ENCODE measurements around the gene KLF12.

KLF12 gene

DNA sequence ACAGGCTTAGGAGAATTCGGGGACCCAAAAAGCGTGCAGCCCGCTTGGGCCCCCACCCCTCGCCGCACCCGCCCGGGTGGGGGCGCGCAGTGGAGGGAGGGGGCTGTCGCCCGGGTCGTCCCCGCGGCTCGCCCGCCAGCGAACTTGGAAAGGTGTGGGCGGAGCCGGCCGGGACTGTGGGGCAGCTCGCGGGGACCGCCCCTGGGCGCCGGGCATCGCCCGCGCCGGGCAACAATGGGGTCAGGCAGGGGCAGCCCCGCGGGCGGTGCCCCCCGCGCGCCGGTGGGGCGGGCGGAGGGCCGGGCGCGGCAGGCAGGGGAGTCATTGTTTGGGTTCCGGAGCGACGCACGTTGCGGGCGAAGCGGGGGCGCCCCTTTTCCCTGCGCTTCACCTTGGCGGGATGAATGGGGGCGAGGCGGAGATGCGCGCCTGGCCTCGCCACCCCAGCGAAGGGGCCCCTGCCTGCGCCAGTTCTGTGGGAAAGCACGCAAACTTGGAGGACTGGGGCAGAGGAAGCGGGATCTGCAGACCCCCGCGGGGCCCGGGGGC is 647 bp upstream of the KLF12 start:
- DNase-seq = peak; percentile 75

DNA sequence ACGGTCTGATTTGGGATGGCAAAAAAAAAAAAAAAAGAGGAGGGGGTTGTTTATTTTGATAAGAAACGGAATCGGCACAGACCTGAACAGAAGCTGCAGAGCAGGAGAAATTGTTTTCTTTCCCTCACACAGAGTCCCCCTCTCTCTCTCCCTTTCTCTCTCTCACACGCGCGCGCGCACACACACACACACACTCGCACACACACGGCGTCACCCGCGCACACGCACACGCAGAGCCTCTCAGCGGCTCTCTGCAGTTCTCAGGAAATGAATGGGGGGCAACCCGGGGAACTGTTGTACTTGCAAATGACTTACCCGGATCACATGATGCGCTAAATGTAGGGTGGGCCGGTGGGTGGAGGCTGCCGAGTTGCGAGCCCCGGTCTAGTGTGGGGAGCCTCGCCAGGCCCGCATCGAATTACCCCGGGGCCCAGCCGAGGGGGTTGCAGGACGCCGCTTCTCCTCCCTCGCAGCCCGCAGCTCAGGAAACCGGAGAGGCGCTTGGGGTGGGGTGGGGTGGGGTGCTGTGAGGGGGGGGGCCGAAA is 475 bp downstream of the KLF12 start:
- DNase-seq = peak; percentile 86

DNA sequence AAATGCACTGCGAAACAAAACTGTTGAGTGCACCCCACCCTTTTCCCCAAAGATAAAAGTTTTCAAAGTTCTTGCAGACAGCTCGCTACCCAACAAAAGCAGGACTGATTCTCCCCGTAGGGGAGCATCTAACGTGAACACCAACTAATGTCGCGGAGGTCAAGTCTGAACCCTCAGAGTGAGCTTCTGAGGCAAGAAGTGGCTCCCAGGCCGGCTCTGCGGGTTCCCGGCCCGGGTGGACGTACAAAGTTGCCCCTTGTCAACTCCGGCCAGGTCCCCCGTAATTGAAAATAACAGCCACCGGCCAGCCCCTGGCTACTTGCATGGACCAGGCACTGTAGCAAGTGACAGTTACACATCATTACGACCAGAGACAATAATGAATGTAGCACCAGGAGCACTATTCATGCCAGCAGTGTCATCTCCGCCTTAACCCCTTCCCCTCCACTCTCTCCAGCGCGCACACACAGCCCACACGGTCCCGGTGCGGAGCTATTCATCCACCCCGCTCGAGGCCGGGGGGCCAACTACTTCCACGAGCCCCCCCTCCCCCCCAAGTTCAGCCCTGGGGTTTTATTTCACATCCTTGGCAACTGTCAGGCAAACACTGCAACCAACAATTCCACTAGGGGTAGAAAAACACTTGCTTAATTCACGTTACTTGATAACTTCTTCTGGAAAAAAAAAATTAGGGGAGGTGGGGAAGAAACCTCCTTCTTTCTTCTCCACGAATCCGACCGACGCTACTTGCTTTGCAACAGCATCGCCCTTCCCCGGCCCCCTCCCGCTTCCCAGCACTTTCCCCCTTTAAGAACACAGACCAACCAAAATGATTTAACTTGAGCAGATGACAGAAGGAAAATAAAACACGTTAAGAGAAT is 1.2 kb downstream of the KLF12 start:
- DNase-seq = peak; percentile 62

DNA sequence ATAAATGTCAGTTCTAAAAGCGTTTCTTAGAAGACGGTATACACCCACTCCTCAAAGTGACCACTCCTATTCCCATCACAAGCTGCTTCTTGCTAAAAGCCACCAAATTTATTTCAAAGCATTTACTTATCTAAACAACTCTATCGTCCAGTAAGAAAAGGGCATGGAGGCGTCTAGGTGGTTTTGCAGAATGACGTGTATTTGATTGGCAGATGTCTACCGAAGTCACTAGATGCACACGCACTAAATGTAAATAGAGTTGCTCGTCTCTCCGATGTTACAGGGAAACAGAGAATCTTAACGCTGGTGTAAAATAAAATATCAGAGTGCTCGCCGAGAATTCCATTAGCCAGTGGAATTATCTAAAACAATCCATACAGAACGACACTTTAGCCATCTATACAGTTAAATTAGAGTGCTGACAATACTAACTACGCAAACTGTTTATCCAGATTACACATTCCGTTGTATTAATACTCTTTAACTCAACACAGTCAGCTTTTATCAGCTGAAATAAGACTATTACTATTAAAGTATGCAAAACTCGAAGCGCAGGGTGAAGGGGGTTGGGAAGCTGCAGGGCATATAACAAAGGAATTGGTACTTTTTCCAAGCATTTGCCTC is 1.9 kb downstream of the KLF12 start:
- peak; percentile 41 for DNase-seq

DNA sequence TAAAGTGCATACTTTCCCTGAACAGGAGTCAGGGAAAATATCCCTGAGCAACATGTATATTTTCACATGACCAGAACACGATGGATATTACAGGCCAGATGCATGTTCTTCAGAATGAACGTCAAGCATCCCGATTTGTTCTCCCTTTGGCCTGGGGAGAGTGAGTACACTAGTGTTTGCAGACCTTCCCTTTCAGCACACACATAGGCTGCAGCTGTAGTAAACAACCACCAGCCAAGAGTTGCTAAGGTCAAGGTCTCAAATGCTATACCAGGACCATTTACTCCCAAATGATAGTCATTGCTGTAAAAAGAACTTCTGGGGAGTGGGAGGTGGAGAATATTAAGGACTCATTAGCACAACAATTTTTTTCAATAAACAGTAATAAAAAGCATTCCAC is 3.0 kb downstream of the KLF12 start:
- no peak for DNase-seq

DNA sequence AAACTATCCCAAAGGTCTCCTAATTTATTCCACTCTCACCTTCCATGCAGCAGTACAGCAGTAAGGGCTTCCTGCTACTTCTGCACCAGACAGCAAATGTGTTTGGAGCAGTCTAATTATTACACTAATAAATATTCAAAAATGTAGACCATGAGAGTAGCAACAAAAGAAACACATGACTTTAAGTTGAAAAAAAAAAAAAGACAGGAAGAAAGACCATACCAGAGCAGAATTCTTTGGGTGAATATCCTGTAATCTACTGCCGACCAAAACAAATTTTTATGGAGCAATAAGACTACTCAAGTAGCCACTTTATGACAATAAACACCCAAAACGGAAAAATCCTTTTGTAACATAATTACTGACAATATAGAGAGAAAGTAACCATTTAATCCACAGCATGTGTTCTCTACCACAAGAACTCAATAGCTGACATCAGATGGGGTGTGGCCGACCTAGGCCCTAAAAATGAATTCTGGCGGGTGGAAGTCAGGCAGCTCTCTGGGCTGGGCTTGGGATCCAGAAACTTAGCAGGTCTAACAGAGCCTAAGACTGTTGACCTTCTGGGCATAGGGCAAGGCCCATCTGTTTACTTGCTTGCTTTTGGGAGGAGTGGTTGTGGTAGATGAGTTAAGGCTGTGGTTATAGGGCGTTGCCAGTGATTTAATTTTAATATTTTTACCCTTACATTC is 4.6 kb downstream of the KLF12 start:
- peak; percentile 33 for DNase-seq

DNA sequence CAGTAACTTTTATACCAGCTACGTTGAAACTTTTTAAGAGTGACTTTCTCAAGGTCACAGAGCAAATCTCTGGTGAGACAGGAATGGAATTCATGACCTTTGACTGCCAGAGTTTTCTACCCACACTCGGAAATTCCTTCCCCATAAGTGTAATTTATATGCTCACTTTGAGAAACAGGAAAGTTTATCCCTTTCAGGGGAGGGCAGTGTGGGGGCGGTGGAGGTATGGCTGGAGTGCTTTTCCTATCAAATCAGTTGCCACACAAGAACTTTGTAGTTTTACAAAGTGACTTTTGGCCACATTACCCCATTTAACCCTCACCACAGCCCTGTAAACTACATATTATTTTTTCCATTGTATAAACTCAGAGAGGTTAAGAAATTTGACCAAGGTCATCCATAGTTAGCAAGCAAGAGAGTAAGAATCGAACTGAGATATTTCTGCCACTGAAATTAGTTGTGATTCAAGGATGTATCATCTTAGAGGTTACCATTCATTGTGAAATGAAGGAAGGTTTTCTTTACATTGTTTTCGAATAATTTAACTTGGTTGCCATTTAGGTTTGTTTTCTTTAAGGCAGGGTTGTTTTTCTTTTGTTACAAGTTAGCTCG is 5.9 kb downstream of the KLF12 start:
- peak; percentile 38 for DNase-seq

DNA sequence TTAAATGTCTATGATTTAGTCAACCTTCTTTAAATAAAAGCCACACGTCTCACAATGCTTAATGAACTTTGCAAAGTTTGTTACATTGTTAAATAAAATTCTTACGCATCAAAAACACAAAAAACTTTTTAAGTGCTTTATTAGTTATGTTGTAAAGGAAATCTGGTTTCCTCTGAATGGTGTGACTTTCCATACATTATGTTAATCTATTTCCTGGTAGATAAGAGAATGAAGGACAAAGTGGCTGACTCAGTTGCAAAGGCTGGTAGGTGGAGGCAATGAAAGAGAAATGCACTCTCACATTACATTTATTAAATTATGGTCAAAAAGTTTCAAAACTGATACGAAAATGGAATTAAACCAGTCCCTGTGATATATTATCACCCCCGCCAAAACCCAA is 15.9 kb downstream of the KLF12 start:
- DNase-seq = no peak

DNA sequence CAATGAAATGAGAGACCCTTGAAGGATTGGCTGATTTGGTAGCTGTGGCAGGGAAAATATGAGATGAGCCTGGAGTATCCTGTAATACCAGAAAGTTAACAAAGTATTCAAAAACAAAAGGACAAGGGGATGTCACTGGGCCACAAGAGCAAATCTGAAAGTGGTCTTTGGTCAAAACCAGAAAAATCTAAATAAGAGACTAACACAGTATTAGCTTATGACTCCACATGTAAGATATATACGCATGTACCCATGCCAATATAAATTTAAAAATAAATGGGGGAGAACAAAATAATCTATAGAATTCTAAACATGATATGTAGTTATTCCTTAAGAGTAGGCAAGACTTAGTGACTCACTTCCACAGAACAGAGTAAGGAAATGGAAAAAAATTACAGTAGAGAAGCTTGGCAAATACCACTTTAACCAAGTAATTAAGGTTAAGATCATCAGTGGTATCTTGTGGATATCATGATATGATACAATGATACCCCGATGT is 16.9 kb downstream of the KLF12 start:
- no peak for DNase-seq

DNA sequence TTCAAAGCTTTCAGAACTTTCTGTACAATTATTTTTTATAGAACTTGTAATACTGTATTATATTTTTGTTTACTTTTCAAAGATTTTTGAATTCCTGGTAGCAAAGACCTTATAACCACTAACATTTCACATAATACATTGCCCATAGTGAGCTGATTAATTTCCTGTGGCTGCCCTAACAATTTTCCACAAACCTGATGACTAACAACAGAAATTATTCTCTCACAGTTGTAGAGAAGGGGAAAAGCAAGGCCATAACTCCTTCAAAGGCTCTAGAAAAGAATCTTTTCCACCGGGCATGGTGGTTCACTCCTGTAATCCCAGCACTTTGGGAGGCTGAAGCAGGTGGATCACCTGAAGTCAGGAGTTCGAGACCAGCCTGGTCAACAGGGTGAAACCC is 19.1 kb downstream of the KLF12 start:
- DNase-seq = no peak

DNA sequence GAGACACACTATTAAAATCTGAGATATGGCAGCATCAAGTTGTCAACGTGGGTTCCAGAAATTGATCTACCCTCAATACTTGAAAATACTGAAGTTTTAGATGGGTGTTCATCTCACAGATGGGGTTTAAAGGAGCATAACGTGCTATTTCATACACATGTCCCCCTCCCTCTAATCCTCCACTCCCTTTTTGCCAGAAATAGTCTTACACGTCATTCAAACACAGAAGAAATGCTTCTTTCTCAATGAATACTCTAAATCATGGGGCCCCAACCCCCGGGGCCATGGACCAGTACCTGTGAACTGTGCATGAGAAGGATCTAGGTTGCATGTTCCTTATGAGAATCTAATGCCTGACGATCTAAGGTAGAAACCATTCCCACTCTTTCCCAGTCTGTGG is 19.6 kb downstream of the KLF12 start:
- DNase-seq = no peak

DNA sequence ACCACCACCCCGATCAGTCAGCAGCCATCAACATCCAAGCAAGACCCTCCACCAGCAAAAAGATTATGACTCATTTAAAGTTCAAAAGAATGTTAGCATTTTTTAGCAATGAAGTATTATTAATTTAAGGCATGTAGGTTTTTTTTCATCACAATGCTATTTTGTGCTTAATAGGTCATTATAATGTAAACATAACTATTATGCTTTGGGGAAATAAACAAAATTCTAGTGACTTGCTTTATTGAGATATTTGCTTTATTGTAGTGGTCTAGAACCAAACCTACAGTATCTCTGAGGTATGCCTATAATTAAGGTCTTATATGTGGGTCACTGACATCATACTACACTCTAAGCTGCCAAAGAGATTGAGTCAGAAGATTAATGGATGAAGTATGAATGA is 20.0 kb downstream of the KLF12 start:
- no peak for DNase-seq

DNA sequence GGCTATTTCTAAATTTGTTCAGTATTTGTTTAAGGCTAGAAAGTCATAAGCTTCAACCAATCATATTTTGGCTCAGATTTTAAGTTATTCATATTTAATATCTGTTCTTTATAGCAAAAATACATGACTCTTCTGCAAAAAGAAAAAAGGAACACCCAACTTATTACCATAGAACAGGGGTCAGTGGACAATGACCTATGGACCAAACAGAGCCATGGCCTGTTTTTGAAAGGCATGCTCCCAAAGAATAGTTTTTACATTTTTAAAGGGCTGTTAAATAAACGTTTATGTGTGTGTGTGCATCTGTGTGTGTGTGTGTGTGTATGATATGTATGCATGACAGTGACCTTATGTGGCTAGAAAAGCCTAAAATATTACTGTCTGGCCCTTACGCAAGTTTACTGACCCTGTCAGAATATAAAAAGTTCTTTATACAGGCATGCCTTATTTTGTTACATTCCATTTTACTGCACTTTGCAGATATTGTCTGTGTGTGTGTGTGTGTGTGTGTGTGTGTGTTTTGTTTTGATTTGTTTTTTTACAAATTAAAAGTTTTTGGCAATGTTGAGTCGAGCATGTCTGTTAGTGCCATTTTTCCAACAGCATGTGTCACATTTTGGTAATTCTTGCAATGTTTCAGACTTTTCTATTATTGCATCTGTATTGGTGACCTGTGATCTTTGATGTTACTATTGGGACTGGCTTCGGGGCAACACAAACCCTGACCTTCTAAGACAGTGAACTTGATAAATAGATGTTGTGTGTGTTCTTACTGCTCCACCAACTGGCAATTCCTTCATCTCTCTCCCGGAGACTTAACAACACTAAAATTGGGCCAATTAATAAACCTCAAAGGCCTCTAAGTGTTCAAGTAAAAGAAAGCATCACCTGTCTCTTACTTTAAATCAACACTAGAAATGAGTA is 22.0 kb downstream of the KLF12 start:
- no peak for DNase-seq

DNA sequence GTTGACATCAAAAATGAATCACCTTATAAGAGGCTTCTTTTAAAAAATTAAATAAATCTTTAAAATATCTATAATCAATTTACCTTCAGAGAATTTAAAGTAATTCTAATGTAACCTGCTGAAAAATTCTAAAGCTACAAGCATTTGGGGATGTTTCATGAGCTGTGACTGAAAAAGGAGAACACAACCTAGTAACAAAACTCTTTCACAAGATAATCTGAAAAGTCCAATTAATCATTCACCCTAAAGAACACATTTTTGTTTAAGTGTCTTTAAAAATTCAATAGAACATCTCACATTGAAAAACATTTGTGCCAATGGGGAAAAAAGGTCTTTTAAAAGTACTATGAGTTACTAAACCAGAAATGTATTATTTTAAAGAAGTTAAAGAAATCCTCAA is 22.8 kb downstream of the KLF12 start:
- no peak for DNase-seq

DNA sequence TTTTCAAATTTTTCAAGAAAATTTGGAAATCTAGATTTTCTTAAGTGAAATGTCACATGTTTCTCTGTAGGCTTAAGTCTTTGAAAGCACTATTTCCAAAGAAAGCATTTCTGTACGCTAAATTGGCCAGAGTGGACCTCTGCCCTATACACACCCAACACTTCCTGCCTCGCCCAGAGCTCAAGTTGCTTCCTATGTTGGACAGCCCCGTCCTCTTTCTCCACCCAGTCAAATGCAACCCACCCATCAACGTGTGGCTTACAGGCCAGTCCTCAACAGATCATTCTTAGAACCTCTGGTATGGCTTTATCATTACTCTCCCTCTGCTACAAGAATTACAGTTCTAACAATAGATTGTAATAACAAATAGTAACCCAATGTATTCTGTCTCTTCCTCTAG is 24.2 kb downstream of the KLF12 start:
- no peak for DNase-seq

DNA sequence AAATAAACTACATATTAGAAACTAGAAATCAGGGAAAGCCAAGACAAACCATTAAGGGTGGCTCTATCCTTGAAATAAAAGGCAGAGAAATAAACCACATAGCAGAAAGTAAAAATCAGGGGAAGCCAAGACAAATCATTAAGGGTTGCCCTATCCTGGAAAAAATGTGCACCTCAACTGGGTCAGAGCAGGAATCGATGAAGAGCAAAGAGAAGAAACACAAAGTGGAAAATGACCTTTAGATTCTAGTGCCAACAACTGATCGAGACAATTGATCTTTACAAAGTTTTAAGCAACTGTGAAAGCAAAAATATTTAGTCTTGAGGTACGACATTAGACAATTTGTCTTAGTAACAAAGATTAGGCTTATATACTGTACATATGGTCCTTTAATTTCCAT is 26.6 kb downstream of the KLF12 start:
- no peak for DNase-seq

DNA sequence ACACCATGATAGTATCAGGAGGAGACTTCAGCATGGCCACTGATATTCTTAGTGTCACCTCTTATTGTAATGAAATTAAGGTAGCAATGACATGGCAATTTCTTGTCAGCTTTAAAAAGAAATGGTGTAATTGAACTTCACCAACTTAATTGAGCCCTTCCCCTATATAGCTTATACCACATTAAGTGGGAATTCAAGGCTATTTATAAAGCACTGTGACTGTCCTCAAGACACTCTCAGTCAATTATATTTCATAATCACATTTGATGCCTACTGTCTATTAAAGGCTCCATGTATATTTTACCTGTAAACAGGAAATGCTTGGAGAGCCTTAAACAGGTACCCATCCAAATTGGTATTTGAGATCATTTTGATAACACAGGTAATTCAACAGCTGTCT is 28.3 kb downstream of the KLF12 start:
- DNase-seq = no peak

DNA sequence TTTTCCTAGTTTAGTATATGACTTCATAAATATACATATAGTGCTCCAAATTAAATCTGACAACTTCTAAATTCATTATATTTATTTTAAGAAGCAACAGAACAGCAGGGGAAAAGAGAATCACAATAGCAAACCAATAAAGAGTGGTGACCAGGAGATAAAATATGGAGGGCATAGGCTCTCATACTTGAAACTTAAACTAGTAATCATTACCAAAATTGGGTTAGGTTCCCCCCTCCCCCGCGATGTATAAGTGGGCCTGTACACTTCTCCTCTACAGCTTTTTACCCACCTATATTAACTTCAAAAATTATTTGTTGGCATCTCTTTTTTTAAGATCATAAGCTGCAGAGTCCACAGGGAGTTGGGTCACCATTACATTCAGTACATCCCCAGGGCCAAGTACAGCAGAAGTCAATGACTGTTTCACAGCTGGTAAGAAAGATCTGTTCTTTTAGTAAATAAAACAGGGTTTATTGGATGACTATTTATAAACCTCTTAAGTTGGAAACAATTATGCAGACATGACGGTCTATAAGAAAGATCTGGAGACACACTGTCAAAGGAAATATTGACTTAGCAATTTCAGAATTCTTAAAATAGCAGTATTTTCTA is 29.4 kb downstream of the KLF12 start:
- no peak for DNase-seq

DNA sequence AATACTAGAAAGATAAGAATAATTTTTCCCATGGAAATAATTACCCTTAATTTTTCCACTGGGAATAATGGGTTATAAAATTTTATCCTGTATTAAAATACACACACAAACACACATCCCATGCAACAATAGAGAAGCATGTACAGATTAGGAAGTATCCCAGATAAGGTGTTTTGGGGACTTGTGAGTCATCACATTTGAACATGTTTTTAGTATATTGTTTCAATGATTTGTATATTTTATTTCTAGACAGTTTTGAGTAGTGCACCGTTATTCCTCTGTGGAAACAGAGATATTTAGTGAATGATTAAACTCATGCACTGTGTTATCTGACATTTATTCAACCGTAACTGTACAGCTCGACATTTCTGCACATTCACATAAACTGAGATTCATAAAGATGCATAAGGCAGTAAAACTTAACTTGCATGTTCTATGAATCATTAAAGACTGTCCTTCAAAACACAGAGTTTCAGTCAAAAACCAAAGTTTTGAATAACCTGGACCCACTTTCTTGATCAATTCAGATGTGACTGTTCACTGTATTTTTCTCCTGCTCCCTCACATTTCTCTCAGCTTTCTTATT is 30.1 kb downstream of the KLF12 start:
- no peak for DNase-seq

DNA sequence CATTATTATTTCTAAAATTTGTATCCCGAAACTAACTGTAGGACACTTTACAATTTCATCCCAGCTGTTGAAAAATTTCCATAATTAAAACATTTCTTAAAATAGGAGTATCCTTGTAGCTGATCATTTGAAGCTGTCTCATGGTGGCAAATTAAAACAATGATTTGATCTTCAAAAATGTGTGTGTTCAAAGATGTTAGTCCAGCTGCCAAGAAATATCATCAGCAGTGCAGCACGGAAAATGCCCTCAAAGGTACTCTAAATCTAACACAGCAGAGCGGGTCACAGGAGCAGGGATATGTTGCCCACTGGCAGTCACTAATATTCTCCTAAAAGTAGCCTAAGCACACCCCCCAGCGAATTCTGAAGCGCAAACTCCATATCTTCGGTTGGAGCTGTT is 31.0 kb downstream of the KLF12 start:
- DNase-seq = no peak

DNA sequence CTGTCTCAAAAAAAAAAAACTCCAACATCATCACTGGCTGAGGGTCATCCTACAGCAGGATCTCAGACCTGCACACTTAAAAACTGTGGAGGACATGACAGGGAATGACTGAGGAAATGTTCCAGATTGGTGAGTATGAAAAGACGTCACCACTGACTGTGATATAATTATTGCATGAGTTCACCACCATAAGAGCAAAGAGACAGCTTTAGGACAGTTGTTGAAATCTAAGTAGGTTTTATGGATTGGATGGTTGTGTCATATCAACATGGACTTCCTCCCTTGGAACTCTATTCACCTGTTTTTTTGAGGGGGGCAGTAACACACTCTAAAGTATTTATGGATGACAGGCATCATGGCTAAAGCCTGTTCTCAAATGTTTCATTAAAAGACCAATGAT is 31.5 kb downstream of the KLF12 start:
- no peak for DNase-seq
